SK-N-SH (cell line): ENCODE data around the gene PPARGC1A. TPM values are rescaled to one million over a fixed set of nuclear protein-coding genes. Genes with fewer than 3 reads are reported as not detected.

Experiments
- CTCF ChIA-PET: fragments of 300-600, 350-600 bp; formaldehyde crosslinking; extraction: SDS; loops from one replicate; lab custom pipeline; 2021; lab: Yijun Ruan, JAX
- POLR2A ChIA-PET: fragments of 350-600 bp; sonication (Branson Sonifier 250); formaldehyde crosslinking; extraction: SDS; loops from one replicate; lab custom pipeline; 2020; ENCODE audit warnings: antibody characterized with exemption, inconsistent platforms; lab: Yijun Ruan, JAX
- DNase-seq: peaks from one replicate; pipeline ENCODE4 v3.0.0; 2012
- H2AFZ ChIP-seq: fragments of 200-600 bp; sonication (generic); 2 replicates; pipeline ENCODE4 v1.8.1; 2016; ENCODE audit warnings: antibody characterized with exemption, mild to moderate bottlenecking, low read depth
- H3F3A ChIP-seq: fragments of 200-600 bp; sonication (generic); replicated peaks from 2 replicates; pipeline ENCODE3; 2016; ENCODE audit warnings: antibody characterized with exemption, mild to moderate bottlenecking; ENCODE audit not compliant: insufficient read depth
- H3K27ac ChIP-seq, 2 experiments: fragments of 200-500 bp in 1 of 2; fragments of 200-600 bp in 1 of 2; sonication (Bioruptor generic) in 1 of 2; sonication (generic), shearing (Covaris generic) in 1 of 2; 2 replicates each; pipeline versions ENCODE4 v1.5.1 to v1.6.1; 2014 to 2016; ENCODE audit warnings: low read depth in 2 of 2, inconsistent platforms in 1 of 2, low read length in 1 of 2, mild to moderate bottlenecking in 1 of 2, mixed read lengths in 1 of 2
- H3K27me3 ChIP-seq: fragments of 200-600 bp; sonication (generic), shearing (Covaris generic); 2 replicates; pipeline ENCODE4 v1.6.1; 2016; ENCODE audit warnings: mixed run types; ENCODE audit not compliant: insufficient read depth
- H3K36me3 ChIP-seq, 2 experiments: fragments of 200-500 bp in 1 of 2; fragments of 200-600 bp in 1 of 2; sonication (Bioruptor generic) in 1 of 2; sonication (generic) in 1 of 2; replicated peaks in 1 of 2; 2 replicates each; pipeline versions ENCODE3 to v1.5.1; 2014 to 2016; ENCODE audit warnings: low read length in 1 of 2, mild to moderate bottlenecking in 1 of 2; ENCODE audit not compliant: insufficient read depth in 2 of 2, control insufficient read depth in 1 of 2
- H3K4me1 ChIP-seq, 2 experiments: fragments of 200-500 bp in 1 of 2; fragments of 200-600 bp in 1 of 2; sonication (Bioruptor generic) in 1 of 2; sonication (generic), shearing (Covaris generic) in 1 of 2; 2 replicates each; pipeline versions ENCODE4 v1.5.1 to v1.6.1; 2014 to 2016; ENCODE audit warnings: low read depth in 1 of 2, low read length in 1 of 2, mixed run types in 1 of 2; ENCODE audit not compliant: insufficient read depth in 2 of 2, control insufficient read depth in 1 of 2
- H3K4me2 ChIP-seq: fragments of 200-600 bp; sonication (generic), shearing (Covaris generic); 2 replicates; pipeline ENCODE4 v1.6.1; 2017; ENCODE audit warnings: mixed run types
- H3K4me3 ChIP-seq, 2 experiments: fragments of 200-500 bp in 1 of 2; fragments of 200-600 bp in 1 of 2; sonication (Bioruptor generic) in 1 of 2; sonication (generic), shearing (Covaris generic) in 1 of 2; 2 replicates each; pipeline versions ENCODE4 v1.5.1 to v1.8.1; 2014 to 2016; ENCODE audit warnings: low read depth in 2 of 2, inconsistent platforms in 1 of 2, low read length in 1 of 2, mild to moderate bottlenecking in 1 of 2, mixed read lengths in 1 of 2, moderate library complexity in 1 of 2
- H3K79me2 ChIP-seq: fragments of 200-600 bp; sonication (generic); 2 replicates; pipeline ENCODE4 v1.8.1; 2017; ENCODE audit warnings: mild to moderate bottlenecking; ENCODE audit not compliant: insufficient read depth
- H3K9ac ChIP-seq: fragments of 200-600 bp; sonication (generic); 2 replicates; pipeline ENCODE4 v1.6.1; 2017; ENCODE audit warnings: mixed run types
- H3K9me2 ChIP-seq: fragments of 200-600 bp; sonication (generic); 2 replicates; pipeline ENCODE4 v1.6.1; 2017; ENCODE audit warnings: mixed run types
- H3K9me3 ChIP-seq: fragments of 200-600 bp; sonication (generic); 2 replicates; pipeline ENCODE4 v1.6.1; 2017; ENCODE audit warnings: mixed run types, mild to moderate bottlenecking, moderate library complexity
- H4K20me1 ChIP-seq: fragments of 200-600 bp; sonication (generic); 2 replicates; pipeline ENCODE4 v1.6.1; 2017; ENCODE audit warnings: mild to moderate bottlenecking, mixed run types; ENCODE audit not compliant: insufficient read depth
- ELF1 ChIP-seq: IDR thresholded peaks from 2 replicates; pipeline ENCODE4 v1.4.0; 2012
- EP300 ChIP-seq, 2 experiments: IDR thresholded peaks; 2 replicates each; pipeline versions ENCODE4 v1.4.0 to v1.6.1; 2012; ENCODE audit warnings: borderline replicate concordance in 1 of 2, low read depth in 1 of 2, low read length in 1 of 2
- GATA2 ChIP-seq: sonication (generic); formaldehyde crosslinking; IDR thresholded peaks from 2 replicates; pipeline ENCODE4 v1.5.0; 2020; ENCODE audit warnings: mild to moderate bottlenecking, missing genetic modification reagents
- JUND ChIP-seq: IDR thresholded peaks from 2 replicates; pipeline ENCODE4 v1.4.0; 2012
- MEF2A ChIP-seq: IDR thresholded peaks from 2 replicates; pipeline ENCODE4 v1.4.0; 2012; ENCODE audit warnings: low read depth, borderline replicate concordance
- MXI1 ChIP-seq: IDR thresholded peaks from 2 replicates; pipeline ENCODE4 v1.6.1; 2012; ENCODE audit warnings: mild to moderate bottlenecking, low read depth, low read length, improper control_type of control experiment
- NFIC ChIP-seq: IDR thresholded peaks from 2 replicates; pipeline ENCODE4 v1.4.0; 2012; ENCODE audit warnings: borderline replicate concordance
- RAD21 ChIP-seq: IDR thresholded peaks from 2 replicates; pipeline ENCODE4 v1.6.1; 2012; ENCODE audit warnings: mild to moderate bottlenecking, low read length
- RFX5 ChIP-seq: IDR thresholded peaks from 2 replicates; pipeline ENCODE4 v1.6.1; 2012; ENCODE audit warnings: mild to moderate bottlenecking, improper control_type of control experiment, low read length
- RXRA ChIP-seq: IDR thresholded peaks from 2 replicates; pipeline ENCODE4 v1.4.0; 2012; ENCODE audit warnings: low read depth, mild to moderate bottlenecking, borderline replicate concordance
- SIN3A ChIP-seq: IDR thresholded peaks from 2 replicates; pipeline ENCODE4 v1.6.1; 2012; ENCODE audit warnings: low read depth, mild to moderate bottlenecking, low read length, moderate library complexity, borderline replicate concordance
- SMC3 ChIP-seq: IDR thresholded peaks from 2 replicates; pipeline ENCODE4 v1.6.1; 2012; ENCODE audit warnings: low read depth, low read length, improper control_type of control experiment
- TAF1 ChIP-seq: IDR thresholded peaks from 2 replicates; pipeline ENCODE4 v1.6.1; 2012; ENCODE audit warnings: low read depth, mild to moderate bottlenecking, low read length, moderate library complexity, borderline replicate concordance
- TCF12 ChIP-seq: IDR thresholded peaks from 2 replicates; pipeline ENCODE4 v1.4.0; 2012
- USF1 ChIP-seq: IDR thresholded peaks from 2 replicates; pipeline ENCODE4 v1.4.0; 2012; ENCODE audit warnings: low read depth, borderline replicate concordance
- YY1 ChIP-seq: IDR thresholded peaks from 2 replicates; pipeline ENCODE4 v1.4.0; 2012; ENCODE audit warnings: low read depth, mild to moderate bottlenecking
- ZBTB33 ChIP-seq: IDR thresholded peaks from 2 replicates; pipeline ENCODE4 v1.4.0; 2012; ENCODE audit warnings: low read depth, borderline replicate concordance
- WGBS: methylation state at CpG from one replicate; pipeline ENCODE4 v1.1.6; 2017; ENCODE audit warnings: low lambda C conversion rate; 5-methylcytosine and 5-hydroxymethylcytosine counted together
- polyA plus RNA-seq, 3 experiments: library from polyadenylated mRNA; depleted of rRNA; stranded (reverse); fragments of >200 nt; gene quantifications; 2 replicates each; pipeline ENCODE4 v1.2.3, GENCODE V29; 2012
- TF ChIP-seq, protein P1 (sequence below): fragments of 150-350 bp; IDR thresholded peaks from 2 replicates; pipeline ENCODE4 v1.6.1; 2017; ENCODE audit warnings: antibody characterized with exemption, low read length, low read depth, borderline replicate concordance
- TF ChIP-seq, protein P2 (sequence below): IDR thresholded peaks from 2 replicates; pipeline ENCODE4 v1.6.1; 2012; ENCODE audit warnings: mild to moderate bottlenecking, low read depth, low read length, moderate library complexity

The PPARGC1A gene
- polyA plus RNA-seq, 1 of the 3 experiments (the other 2 are of a cell fraction): 0.07 TPM

- H3K9me3 ChIP-seq: no peaks in the 10 kb centered on the region
- no peaks in the 10 kb centered on the region for H3K27me3 ChIP-seq
- H3K36me3 ChIP-seq: no peaks in the 10 kb centered on the region
- no peak overlapping the region for H3K4me2 ChIP-seq
- ChIA-PET CTCF (no interaction called here), POLR2A (no interaction called here)
- TF ChIP-seq NFIC (no peak), JUND (no peak), TAF1 (no peak), RFX5 (no peak), YY1 (no peak), EP300 (IDR thresholded peaks at IDR 0.05; ENCODE audit: borderline replicate concordance in 1 of 2, low read depth in 1 of 2, low read length in 1 of 2) (no peak), TCF12 (no peak), SIN3A (no peak), RXRA (no peak), USF1 (no peak), GATA2 (CRISPR knock-in tag) (no peak), ELF1 (no peak), ZBTB33 (no peak), RAD21 (no peak)
- TF ChIP-seq, protein P1, sequence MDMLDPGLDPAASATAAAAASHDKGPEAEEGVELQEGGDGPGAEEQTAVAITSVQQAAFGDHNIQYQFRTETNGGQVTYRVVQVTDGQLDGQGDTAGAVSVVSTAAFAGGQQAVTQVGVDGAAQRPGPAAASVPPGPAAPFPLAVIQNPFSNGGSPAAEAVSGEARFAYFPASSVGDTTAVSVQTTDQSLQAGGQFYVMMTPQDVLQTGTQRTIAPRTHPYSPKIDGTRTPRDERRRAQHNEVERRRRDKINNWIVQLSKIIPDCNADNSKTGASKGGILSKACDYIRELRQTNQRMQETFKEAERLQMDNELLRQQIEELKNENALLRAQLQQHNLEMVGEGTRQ: no peak
- no peaks in the 10 kb centered on the region for H3F3A ChIP-seq
- no peak overlapping the region for H2AFZ ChIP-seq
- no peaks in the 10 kb centered on the region for H3K9me2 ChIP-seq
- no peaks in the 10 kb centered on the region for H3K4me1 ChIP-seq
- no peak overlapping the region for H3K4me3 ChIP-seq
- no peak for DNase-seq
- H3K9ac ChIP-seq: no peak overlapping the region
- H3K27ac ChIP-seq: no peak overlapping the region
- no peaks in the 10 kb centered on the region for H4K20me1 ChIP-seq
- no peaks in the 10 kb centered on the region for H3K79me2 ChIP-seq
These were observed 120.4 kb downstream of the PPARGC1A start for GRCh38 chr4:23769406-23769805.

GRCh38 chr4:23768541-23768940 lies 121.3 kb downstream of the PPARGC1A start:
- Histone ChIP-seq H3K9me2 (no peaks in the 10 kb centered on the region), H3K27me3 (no peaks in the 10 kb centered on the region), H3K36me3 (no peaks in the 10 kb centered on the region), H3F3A (no peaks in the 10 kb centered on the region), H4K20me1 (no peaks in the 10 kb centered on the region), H3K4me3 (no peak overlapping the region), H3K4me2 (no peak overlapping the region), H3K9me3 (no peaks in the 10 kb centered on the region), H3K79me2 (no peaks in the 10 kb centered on the region), H3K27ac (no peak overlapping the region), H2AFZ (no peak overlapping the region), H3K9ac (no peak overlapping the region), H3K4me1 (no peaks in the 10 kb centered on the region)
- 4% methylated on average over 1 of the region's 1 CpG for WGBS
- CTCF ChIA-PET: no interaction called here
- POLR2A ChIA-PET: no interaction called here
- no peak for TF ChIP-seq RAD21
- TF ChIP-seq GATA2 (CRISPR knock-in tag): no peak
- TF ChIP-seq ZBTB33: no peak
- TF ChIP-seq YY1: no peak
- no peak for TF ChIP-seq JUND
- TF ChIP-seq MEF2A: no peak
- TF ChIP-seq RXRA: no peak
- TF ChIP-seq NFIC: no peak
- TF ChIP-seq TCF12: no peak
- TF ChIP-seq RFX5: no peak
- TF ChIP-seq, protein P2, sequence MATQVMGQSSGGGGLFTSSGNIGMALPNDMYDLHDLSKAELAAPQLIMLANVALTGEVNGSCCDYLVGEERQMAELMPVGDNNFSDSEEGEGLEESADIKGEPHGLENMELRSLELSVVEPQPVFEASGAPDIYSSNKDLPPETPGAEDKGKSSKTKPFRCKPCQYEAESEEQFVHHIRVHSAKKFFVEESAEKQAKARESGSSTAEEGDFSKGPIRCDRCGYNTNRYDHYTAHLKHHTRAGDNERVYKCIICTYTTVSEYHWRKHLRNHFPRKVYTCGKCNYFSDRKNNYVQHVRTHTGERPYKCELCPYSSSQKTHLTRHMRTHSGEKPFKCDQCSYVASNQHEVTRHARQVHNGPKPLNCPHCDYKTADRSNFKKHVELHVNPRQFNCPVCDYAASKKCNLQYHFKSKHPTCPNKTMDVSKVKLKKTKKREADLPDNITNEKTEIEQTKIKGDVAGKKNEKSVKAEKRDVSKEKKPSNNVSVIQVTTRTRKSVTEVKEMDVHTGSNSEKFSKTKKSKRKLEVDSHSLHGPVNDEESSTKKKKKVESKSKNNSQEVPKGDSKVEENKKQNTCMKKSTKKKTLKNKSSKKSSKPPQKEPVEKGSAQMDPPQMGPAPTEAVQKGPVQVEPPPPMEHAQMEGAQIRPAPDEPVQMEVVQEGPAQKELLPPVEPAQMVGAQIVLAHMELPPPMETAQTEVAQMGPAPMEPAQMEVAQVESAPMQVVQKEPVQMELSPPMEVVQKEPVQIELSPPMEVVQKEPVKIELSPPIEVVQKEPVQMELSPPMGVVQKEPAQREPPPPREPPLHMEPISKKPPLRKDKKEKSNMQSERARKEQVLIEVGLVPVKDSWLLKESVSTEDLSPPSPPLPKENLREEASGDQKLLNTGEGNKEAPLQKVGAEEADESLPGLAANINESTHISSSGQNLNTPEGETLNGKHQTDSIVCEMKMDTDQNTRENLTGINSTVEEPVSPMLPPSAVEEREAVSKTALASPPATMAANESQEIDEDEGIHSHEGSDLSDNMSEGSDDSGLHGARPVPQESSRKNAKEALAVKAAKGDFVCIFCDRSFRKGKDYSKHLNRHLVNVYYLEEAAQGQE: no peak
- TF ChIP-seq SMC3: no peak
- no peak for TF ChIP-seq MXI1
- no peak for DNase-seq
